SH-SY5Y (cell line): ENCODE data around the gene IL17F.

Experiments
- GATA2 ChIP-seq: IDR thresholded peaks from 2 replicates; pipeline ENCODE4 v1.6.1; 2011; ENCODE audit warnings: mild to moderate bottlenecking, low read depth, low read length
- GATA3 ChIP-seq: IDR thresholded peaks from 2 replicates; pipeline ENCODE4 v1.6.1; 2011; ENCODE audit warnings: low read depth, mild to moderate bottlenecking, low read length, moderate library complexity

DNA sequence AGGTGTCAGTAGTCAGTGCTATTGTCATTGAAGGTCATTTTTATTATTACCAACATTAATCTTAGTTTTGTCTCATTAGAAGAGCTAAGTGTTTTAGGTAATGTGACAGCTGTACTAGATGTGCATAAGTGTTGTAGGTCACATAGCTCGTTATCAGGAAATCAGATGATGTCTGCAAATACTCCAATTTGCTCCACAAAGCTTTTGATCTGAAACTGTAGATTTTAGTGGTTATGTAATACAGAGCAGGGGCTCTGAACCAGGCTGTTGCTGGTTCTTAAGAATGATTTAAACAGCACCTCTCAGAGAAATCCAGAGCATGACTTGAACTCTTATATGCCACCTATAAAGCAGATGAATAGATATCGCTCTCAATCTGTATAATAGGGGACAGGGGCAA, 2.5 kb downstream of the IL17F start:
- TF ChIP-seq GATA3 (no peak), GATA2 (no peak)
